NCI-H187 (cell line): ENCODE measurements around the gene TSSC4.

Experiments
- DNase-seq, 2 experiments: peaks; one replicate each; lab custom pipeline; 2025; lab: John Stamatoyannopoulos, UW

The TSSC4 gene

DNA sequence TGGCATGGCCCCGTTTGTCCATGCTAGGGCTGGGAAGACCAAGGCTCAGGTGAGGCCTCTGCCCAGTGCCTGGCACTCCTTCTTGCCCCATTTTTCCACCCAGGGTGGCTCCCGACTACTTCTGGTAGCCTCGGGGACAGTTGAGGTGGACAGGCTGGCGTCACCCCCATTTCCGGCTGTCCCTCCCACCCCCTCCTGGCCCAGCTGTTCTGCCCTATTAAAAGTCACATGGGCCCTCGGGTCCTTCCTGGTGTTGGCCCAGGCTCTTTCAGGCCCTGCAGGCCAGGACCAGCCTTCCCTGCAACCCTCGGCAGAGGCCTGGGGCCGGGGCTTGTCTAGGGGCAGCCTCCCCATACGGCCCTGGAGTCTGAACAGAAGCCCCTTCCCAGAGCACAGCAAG is 14.0 kb upstream of the TSSC4 start:
- no peak for DNase-seq

DNA sequence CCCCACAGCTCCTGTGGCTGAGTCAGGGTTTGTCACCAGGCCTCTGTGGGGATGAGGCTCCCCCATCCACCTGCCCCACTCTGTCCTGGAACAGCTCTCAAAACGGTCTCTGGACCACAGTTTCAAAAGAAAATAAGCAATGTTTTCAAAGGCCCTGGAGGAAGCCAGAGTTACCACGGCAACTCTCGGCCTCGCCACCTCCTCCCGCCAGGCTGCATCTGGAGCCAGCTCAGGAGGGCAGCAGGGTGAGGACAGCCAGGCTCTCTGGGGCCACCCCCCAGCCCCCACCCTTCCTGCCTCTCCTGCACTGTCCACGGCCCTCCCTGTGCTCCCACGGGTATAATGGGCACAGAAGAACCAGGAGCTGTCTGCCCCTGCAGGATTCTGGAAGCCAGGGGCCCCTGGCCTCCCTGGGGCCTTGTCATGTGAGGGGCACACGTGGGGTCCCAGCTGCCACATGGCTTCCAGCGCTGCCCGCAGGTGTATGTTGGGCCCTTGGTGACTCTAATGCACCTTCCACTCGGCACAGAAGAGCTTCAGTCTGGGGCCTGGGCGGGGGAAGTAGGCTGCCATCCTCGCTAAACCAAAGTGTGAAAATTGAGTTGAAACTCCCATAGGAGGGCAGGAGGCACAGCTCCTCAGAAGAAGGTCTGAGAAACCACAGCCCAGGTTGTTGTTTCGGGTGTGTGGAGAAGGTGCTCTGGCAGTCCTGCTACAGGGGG is 13.1 kb upstream of the TSSC4 start:
- DNase-seq = no peak

DNA sequence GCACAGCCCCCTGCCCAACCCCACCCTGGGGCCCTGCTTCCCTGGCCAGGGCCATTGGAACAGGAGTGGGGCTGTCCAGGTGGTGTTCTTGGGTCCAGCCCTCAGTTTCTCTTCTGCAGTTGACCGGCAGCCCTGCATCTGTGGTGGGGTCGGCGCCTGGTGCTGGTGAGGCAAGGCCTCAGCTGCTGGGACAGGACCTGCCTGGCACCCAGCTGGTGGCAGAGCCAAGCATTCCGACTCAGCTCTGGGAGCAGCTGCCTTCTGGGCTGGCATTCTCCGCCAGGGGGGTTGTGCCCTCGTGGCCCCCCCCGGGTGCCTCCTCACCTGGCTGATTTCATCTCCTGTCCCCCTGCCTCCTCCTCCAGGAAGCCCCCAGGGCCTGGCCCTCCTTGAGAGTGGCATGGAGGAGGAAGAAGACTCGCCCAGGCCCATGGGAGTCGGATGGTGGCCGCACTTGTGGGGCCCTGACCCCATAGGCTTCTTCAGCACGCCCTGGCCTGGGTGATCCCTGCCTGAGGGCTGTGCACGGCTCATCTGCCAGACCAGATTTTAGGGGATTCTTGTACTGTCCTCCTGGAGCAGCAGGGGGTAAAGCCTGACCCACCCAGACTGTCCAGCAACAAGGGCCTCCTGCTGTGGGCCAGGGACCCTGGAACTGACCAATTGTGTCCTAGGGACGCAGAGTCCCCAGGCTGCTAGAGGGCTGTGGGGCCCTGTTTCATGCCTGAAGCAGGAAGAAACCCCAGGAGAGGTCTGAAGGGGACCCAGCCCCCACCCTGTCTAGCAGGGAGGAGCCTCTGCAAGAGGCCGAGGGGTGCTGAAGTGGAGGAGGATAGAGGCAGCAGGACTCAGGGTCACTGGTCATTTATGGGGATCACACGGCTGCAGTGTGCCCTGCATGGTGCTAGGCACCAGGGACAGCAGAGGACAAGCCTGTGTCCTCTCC is 11.8 kb upstream of the TSSC4 start:
- no peak for DNase-seq

- DNase-seq = no peak
Measured at GRCh38 chr11:2389377-2390026, 11.0 kb upstream of the TSSC4 start.

DNA sequence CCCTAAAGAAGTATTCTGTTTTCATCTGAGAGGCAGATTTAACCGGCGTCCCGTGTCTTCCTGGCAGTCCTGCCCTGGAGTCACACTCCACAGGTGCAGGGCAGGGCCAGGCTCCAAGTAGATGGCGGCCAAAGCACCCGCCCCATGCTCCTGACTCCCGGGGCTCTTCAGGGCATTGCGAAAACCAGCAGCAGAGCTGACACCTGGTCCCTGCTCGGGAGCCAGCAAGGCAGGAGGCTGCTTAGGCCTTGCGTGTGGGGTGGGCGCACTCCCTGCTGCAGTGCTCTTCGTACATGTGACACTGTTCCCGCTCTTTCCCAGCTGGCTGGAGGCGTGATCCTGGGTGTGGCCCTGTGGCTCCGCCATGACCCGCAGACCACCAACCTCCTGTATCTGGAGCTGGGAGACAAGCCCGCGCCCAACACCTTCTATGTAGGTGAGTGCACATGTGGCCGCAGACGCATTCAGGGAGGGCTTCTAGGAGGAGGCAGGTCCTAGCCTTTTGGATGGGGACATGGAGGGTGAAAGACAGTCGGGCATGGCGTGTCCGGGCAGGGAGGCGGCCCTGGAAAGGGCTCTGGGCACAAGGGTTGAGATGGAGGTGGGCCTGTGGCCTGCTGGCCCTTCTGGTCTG is 10.3 kb upstream of the TSSC4 start:
- no peak for DNase-seq

DNA sequence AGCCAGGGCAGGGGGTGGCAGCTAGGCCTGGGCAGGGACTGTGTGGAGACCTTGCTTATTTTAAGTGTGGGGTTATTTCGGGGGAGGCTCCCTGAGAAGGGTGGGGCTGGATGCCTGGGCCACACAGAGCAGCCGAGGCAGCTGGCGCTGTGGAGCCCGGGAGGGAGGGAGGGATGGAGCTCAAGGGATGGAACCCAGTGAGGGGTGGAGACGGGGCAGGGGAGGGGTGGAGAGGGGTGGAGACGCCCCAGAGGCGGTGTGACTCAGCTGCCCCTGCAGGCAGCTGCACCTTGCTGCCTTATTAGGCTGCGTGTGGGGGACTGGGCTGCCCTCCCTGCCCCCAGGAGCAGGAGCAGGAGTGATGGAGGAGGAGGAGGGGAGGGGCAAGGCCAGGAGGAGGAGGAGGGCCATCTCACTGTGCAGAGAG is 9.8 kb upstream of the TSSC4 start:
- DNase-seq = no peak

- no peak for DNase-seq
Measured at GRCh38 chr11:2391181-2391975, 9.2 kb upstream of the TSSC4 start.

DNA sequence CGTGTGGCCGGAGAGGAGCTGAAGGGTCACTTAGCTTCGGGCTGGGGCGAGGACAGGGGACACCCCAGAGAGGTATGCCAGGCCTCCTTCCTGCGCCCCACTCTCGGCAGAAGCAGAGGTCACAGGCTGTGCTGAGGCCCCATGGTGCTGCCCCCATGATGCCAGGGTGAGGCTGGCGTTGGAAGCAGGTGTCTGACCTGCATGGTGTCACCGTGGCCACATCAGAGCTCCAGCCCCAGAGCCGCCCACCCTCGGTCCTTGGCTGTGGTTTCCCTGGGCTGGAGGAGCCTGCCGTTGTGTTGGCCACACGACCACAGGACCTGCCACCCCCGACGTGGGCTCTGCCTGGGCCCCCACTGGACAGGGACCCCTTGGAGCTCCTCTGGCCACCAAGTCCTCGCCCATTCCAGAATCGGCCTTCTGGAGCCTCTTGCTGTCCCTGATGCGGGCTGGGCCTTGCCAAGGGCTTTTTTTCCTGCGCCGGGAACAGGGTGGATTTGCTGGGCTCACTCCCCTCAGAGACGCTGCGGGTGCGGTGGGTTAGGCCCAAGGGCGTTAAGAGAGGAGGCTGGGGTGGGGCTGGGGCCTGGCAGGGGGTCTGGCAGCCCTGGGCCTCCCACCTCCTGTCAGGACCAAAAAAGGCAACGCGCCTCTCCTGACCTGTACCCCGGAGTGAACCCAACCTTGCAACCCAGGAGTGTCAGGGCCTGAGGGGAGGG is 8.2 kb upstream of the TSSC4 start:
- DNase-seq = no peak

GRCh38 chr11:2393111-2393868 is 7.3 kb upstream of the TSSC4 start:
- no peak for DNase-seq

DNA sequence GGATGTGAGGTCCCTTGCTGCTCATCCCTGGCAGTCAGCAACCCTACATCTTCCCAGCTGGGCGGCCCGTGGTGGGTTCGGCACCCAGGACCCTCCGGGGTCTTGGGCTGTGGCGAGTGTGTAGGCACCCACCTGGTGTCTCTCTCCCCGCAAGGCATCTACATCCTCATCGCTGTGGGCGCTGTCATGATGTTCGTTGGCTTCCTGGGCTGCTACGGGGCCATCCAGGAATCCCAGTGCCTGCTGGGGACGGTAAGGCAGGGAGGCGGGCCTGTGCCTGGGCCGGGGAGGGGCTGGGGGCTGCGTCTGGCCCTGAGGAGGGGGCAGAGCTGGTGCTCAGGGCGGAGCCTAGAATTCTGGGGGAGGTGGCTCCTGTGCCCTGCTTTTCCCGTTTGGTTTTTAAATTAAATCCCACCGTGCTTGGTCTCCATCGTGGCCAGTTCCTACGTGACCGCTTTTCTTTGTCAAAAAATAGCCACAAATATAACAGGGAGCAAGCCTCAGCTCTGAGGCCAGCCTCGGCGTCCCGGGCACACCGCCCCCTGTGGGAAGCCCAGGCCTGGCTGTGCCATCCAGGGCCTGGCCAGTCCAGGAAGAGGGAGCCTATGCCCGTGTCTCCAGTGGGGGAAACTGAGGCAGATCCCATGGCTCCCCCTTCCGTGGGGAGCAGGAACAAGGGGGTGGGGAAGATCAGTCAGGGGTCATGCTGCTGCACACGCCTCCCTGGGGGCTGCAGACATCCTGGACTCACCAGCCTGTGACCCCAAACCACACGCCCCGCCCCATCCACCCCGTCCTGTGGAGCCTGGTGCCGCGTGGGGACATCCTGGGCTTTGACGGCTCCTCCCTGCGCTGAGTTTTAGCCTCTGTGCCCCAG is 6.4 kb upstream of the TSSC4 start:
- DNase-seq = no peak

GRCh38 chr11:2394818-2395105 is 5.8 kb upstream of the TSSC4 start:
- DNase-seq = no peak

GRCh38 chr11:2395211-2395730 is 5.3 kb upstream of the TSSC4 start:
- DNase-seq = no peak

DNA sequence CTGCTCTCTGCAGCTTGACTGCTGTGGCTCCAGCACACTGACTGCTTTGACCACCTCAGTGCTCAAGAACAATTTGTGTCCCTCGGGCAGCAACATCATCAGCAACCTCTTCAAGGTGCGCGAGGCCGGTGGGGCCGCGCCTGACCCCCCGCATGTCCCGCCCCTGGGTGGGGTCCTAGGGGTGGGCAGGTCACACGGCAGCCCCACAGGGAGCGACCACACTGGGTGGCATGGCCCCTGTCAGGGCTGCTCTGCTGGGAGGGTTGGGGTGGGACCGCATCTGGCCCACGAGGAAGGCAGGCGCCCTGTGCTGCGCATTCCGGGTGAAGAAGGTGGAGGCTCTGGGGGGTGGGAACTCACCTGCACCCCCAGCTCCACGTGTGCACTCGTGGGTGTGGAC is 4.7 kb upstream of the TSSC4 start:
- DNase-seq = no peak

GRCh38 chr11:2396471-2396870 is 4.1 kb upstream of the TSSC4 start:
- DNase-seq = no peak

DNA sequence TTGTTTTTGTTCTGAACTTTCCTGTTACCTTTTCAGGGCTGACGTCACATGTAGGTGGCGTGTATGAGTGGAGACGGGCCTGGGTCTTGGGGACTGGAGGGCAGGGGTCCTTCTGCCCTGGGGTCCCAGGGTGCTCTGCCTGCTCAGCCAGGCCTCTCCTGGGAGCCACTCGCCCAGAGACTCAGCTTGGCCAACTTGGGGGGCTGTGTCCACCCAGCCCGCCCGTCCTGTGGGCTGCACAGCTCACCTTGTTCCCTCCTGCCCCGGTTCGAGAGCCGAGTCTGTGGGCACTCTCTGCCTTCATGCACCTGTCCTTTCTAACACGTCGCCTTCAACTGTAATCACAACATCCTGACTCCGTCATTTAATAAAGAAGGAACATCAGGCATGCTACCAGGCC is 3.5 kb upstream of the TSSC4 start:
- DNase-seq = no peak

DNA sequence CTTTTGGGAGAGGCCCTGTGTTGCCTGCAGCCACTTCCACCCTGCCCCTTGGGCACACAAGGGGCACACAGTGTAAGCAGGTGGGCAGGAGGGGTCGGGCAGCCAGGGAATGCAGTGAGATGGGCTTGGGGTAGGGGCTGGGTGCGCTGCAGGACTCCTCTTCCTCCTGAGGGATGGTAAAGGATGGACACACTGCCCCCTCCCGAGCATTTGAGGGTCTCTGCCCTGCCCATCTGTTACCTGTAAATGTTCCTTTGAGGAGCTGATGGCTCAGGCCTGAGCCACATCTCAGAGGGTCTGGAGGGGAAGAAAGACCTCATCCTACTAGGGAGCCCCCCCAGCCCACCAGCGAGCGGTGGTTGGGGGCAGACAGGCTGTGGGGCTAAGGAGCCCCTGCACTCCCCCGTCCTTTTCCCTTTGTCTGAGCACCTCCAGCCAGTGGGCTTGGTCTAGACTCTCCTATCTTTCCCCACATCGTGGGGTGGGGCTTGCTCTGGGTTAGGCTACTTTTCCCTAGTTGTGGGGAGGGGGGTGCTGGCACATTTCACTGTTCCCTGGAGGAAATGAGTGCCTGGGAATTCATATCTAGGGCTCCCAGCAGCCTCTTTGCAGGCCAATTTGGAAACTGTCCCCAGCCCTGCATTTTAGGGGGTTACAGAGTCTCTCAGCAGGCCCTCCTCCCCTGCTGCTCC is 1.7 kb upstream of the TSSC4 start:
- no peak for DNase-seq

DNA sequence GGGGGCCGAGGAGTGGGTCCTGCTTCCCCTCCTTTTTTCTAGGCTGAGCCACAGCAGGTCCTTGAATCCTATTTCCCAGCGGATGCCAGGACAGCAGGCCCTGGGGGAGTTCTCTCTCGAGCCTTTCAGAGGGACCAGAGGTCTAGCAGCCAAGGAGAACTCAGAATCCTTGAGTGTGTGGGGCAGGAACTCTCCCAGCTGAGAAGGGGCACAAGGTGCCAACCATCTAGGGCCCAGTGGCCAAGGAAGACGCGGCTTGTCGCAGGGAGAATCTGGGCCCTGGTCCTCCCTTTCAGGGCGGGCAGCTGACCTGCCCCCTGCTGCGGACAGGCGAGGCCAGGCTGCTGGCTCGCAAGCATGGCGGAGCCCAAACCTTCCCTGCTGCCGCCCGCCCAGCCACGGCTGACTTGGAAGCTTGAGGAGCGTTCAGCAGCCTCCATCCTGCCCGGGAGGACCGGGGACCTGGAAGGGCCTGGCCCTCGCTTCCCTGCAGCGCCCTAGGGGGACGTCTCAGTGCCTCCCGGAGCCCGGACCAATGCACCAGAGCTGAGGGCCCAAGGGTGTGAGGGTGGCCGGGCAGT is 972 bp upstream of the TSSC4 start:
- DNase-seq = no peak
